CD4-positive, alpha-beta T cell (primary cell): ENCODE measurements around the gene ASCL3. TPM values are rescaled to one million over a fixed set of nuclear protein-coding genes. Genes with fewer than 3 reads are reported as not detected.
"Not testable (repeated sequence)": the region's sequence is repeated elsewhere in the genome, so short reads cannot be mapped to it uniquely, and the experiment has no call there.

Source experiments
- ATAC-seq: fragments of 200-7000 bp; cut with Tn5 transposase; one replicate; pipeline ENCODE4 v1.10.0; 2022; ENCODE audit warnings: mild to moderate bottlenecking; ENCODE audit not compliant: poor library complexity
- CTCF ChIA-PET: fragments of 350-600 bp; sonication (Branson Sonifier 250); formaldehyde crosslinking; loops from one replicate; lab custom pipeline; 2021; ENCODE audit warnings: antibody characterized with exemption, inconsistent platforms; lab: Charles Lee
- POLR2A ChIA-PET: fragments of 350-600 bp; sonication (Branson Sonifier 250); formaldehyde crosslinking; loops from one replicate; lab custom pipeline; 2021; ENCODE audit warnings: antibody characterized with exemption, inconsistent platforms; lab: Charles Lee
- DNase-seq, 14 experiments: peaks; one replicate each; pipeline ENCODE4 v3.0.0-alpha.2; 2013 to 2020; ENCODE audit warnings: mixed read lengths in 2 of 14
- H3K27ac ChIP-seq, 2 donors: one replicate each; pipeline versions ENCODE4 v1.5.1 to v1.7.0; 2013; ENCODE audit warnings: low read length in 2 of 2, low read depth in 1 of 2, mild to moderate bottlenecking in 1 of 2
- H3K27me3 ChIP-seq, 2 experiments: 1 replicate in 1 of 2; 2 replicates in 1 of 2; pipeline versions ENCODE4 v1.6.1 to v1.7.0; 2013; ENCODE audit warnings: low read length in 2 of 2, control low read depth in 1 of 2, mild to moderate bottlenecking in 1 of 2, moderate library complexity in 1 of 2; ENCODE audit not compliant: insufficient read depth in 2 of 2, control insufficient read depth in 1 of 2
- H3K36me3 ChIP-seq: one replicate; pipeline ENCODE4 v1.6.1; 2013; ENCODE audit warnings: low read length, control low read depth; ENCODE audit not compliant: insufficient read depth
- H3K4me1 ChIP-seq: one replicate; pipeline ENCODE4 v1.6.1; 2013; ENCODE audit warnings: low read length, control low read depth; ENCODE audit not compliant: insufficient read depth
- H3K4me3 ChIP-seq: one replicate; pipeline ENCODE4 v1.5.1; 2013; ENCODE audit warnings: mild to moderate bottlenecking, low read length, moderate library complexity
- H3K9me3 ChIP-seq, 2 experiments: 1 replicate in 1 of 2; 2 replicates in 1 of 2; pipeline versions ENCODE4 v1.6.1 to v1.7.0; 2013; ENCODE audit warnings: low read length in 2 of 2, mild to moderate bottlenecking in 2 of 2, control low read depth in 1 of 2, moderate library complexity in 1 of 2; ENCODE audit not compliant: control insufficient read depth in 1 of 2, insufficient read depth in 1 of 2
- H3K27ac Mint-ChIP-seq: one replicate; pipeline ENCODE4 v1.8.0; 2020; ENCODE audit warnings: mixed read lengths
- H3K27me3 Mint-ChIP-seq: one replicate; pipeline ENCODE4 v1.8.0; 2021; ENCODE audit warnings: mixed read lengths
- H3K36me3 Mint-ChIP-seq: one replicate; pipeline ENCODE4 v1.8.0; 2021; ENCODE audit warnings: low read depth, mixed read lengths
- H3K4me1 Mint-ChIP-seq: one replicate; pipeline ENCODE4 v1.8.0; 2021; ENCODE audit warnings: low read depth, mixed read lengths
- H3K4me3 Mint-ChIP-seq: one replicate; pipeline ENCODE4 v1.8.0; 2020; ENCODE audit warnings: mild to moderate bottlenecking, mixed read lengths
- H3K9me3 Mint-ChIP-seq: one replicate; pipeline ENCODE4 v1.8.0; 2020; ENCODE audit warnings: mixed read lengths
- CTCF ChIP-seq: fragments of 200-600 bp; IDR thresholded peaks from one replicate; pipeline ENCODE4 v1.8.0; 2022; ENCODE audit warnings: antibody characterized with exemption, mild to moderate bottlenecking
- intact Hi-C, 2 experiments: fragments of 100-400 bp; cut with DNase I in 1 of 2; cut with micrococcal nuclease in 1 of 2; formaldehyde crosslinking; loops; one replicate each; pipeline versions ENCODE4 v1.15.1 to v1.9.0; 2023 to 2025; cut with DNase I, micrococcal nuclease
- total RNA-seq, 174 experiments: library from RNA in 2 of 174; stranded (reverse) in 2 of 174; gene quantifications; one replicate each; pipeline ENCODE4 v1.2.3 and lab custom pipeline; 2021 to 2026

ASCL3 gene
- total RNA-seq, 2 experiments from 2014 or later = not detected

- no peak for TF ChIP-seq CTCF
- H3K9me3 Mint-ChIP-seq = no peaks in the 10 kb centered on the region
- ChIA-PET POLR2A (no interaction called here), CTCF (no interaction called here)
- no peak for ATAC-seq
- Histone ChIP-seq H3K36me3 (no peaks in the 10 kb centered on the region), H3K27ac (no peak overlapping the region), H3K4me1 (no peaks in the 10 kb centered on the region), H3K27me3 (no peaks in the 10 kb centered on the region), H3K4me3 (no peak overlapping the region), H3K9me3 (no peaks in the 10 kb centered on the region)
- H3K4me1 Mint-ChIP-seq = no peaks in the 10 kb centered on the region
- no peak overlapping the region for H3K4me3 Mint-ChIP-seq
- H3K36me3 Mint-ChIP-seq = no peaks in the 10 kb centered on the region
- H3K27me3 Mint-ChIP-seq = no peaks in the 10 kb centered on the region
- no peak for DNase-seq
- no peak overlapping the region for H3K27ac Mint-ChIP-seq
- intact Hi-C loops = no loop called here
These were observed 37.7 kb upstream of the ASCL3 start for GRCh38 chr11:8980485-8980884.

- H3K4me1 ChIP-seq, CTCF ChIA-PET, H3K27ac Mint-ChIP-seq, H3K36me3 ChIP-seq, DNase-seq, intact Hi-C loops, H3K4me3 Mint-ChIP-seq, ATAC-seq, H3K27ac ChIP-seq, H3K9me3 Mint-ChIP-seq, H3K36me3 Mint-ChIP-seq, H3K4me3 ChIP-seq, H3K27me3 Mint-ChIP-seq, H3K27me3 ChIP-seq, H3K9me3 ChIP-seq, H3K4me1 Mint-ChIP-seq, POLR2A ChIA-PET: not testable (repeated sequence)
These were observed 36.5 kb upstream of the ASCL3 start for GRCh38 chr11:8979365-8979764.

- CTCF ChIA-PET = no interaction called here
- POLR2A ChIA-PET = interaction anchor here (1.2 kb wide), 1 partner anchor 9 kb away, joined by 3 read pairs; the partner anchor contains the start of gene TMEM9B
- Histone ChIP-seq H3K4me1 (no peaks in the 10 kb centered on the region), H3K4me3 (no peak overlapping the region), H3K9me3 (no peaks in the 10 kb centered on the region), H3K27me3 (no peaks in the 10 kb centered on the region), H3K36me3 (no peaks in the 10 kb centered on the region), H3K27ac (no peak overlapping the region)
- Mint-ChIP-seq H3K4me3 (no peak overlapping the region), H3K27me3 (no peaks in the 10 kb centered on the region), H3K9me3 (no peaks in the 10 kb centered on the region), H3K36me3 (peaks cover 5% of the 10 kb centered on the region), H3K4me1 (no peaks in the 10 kb centered on the region), H3K27ac (no peak overlapping the region)
- DNase-seq = no peak
- intact Hi-C loops = no loop called here
- ATAC-seq = no peak
- TF ChIP-seq CTCF = no peak
These were observed 30.3 kb upstream of the ASCL3 start for GRCh38 chr11:8973121-8973520.

GRCh38 chr11:8971924-8972316, 29.1 kb upstream of the ASCL3 start:
- Mint-ChIP-seq H3K27ac (no peak overlapping the region), H3K36me3 (peaks cover 5% of the 10 kb centered on the region), H3K4me3 (no peak overlapping the region), H3K4me1 (no peaks in the 10 kb centered on the region), H3K9me3 (no peaks in the 10 kb centered on the region), H3K27me3 (no peaks in the 10 kb centered on the region)
- CTCF ChIA-PET = interaction anchor here (0.6 kb wide), 1 partner anchor 110 kb away, joined by 4 read pairs; no protein-coding TSS in a partner anchor
- intact Hi-C loops = no loop called here
- DNase-seq (no peak), ATAC-seq (no peak)
- Histone ChIP-seq H3K4me3 (no peak overlapping the region), H3K4me1 (no peaks in the 10 kb centered on the region), H3K27ac (no peak overlapping the region), H3K27me3 (no peaks in the 10 kb centered on the region), H3K9me3 (no peaks in the 10 kb centered on the region), H3K36me3 (peaks cover 4% of the 10 kb centered on the region)
- POLR2A ChIA-PET = interaction anchor here (1.2 to 1.6 kb wide), 2 partner anchors 8 to 12 kb away, joined by 3 to 4 read pairs; partner anchors contain the start of gene TMEM9B
- TF ChIP-seq CTCF = no peak
